KMS-11 (cell line): ENCODE measurements around the gene IL6R.

Experiments
- H2AFZ ChIP-seq: fragments of 200-600 bp; sonication (generic); 2 replicates; pipeline ENCODE4 v1.6.1; 2016; ENCODE audit warnings: antibody characterized with exemption, mixed run types, low read depth
- H3K27ac ChIP-seq: fragments of 200-600 bp; sonication (generic); 2 replicates; pipeline ENCODE4 v1.6.1; 2016; ENCODE audit warnings: mild to moderate bottlenecking, mixed run types
- H3K27me3 ChIP-seq: fragments of 200-600 bp; sonication (generic); 2 replicates; pipeline ENCODE4 v1.6.1; 2017; ENCODE audit warnings: mild to moderate bottlenecking, low read depth, mixed run types, moderate library complexity; ENCODE audit not compliant: insufficient read depth
- H3K36me3 ChIP-seq: fragments of 200-600 bp; sonication (generic); 2 replicates; pipeline ENCODE4 v1.6.1; 2017; ENCODE audit warnings: mild to moderate bottlenecking, mixed run types; ENCODE audit not compliant: insufficient read depth
- H3K4me1 ChIP-seq: fragments of 200-600 bp; sonication (generic); 2 replicates; pipeline ENCODE4 v1.6.1; 2016; ENCODE audit warnings: mild to moderate bottlenecking, low read depth, mixed run types; ENCODE audit not compliant: poor library complexity, severe bottlenecking
- H3K4me2 ChIP-seq: fragments of 200-600 bp; sonication (generic); 2 replicates; pipeline ENCODE4 v1.7.0; 2016; ENCODE audit warnings: mild to moderate bottlenecking, mixed run types
- H3K4me3 ChIP-seq: fragments of 200-600 bp; sonication (generic); IDR thresholded peaks from 2 replicates; pipeline ENCODE4 v1.6.1; 2017; ENCODE audit warnings: low read depth, low read length, mixed read lengths; ENCODE audit not compliant: insufficient read depth
- H3K79me2 ChIP-seq: fragments of 200-600 bp; sonication (generic); 2 replicates; pipeline ENCODE4 v1.6.1; 2016; ENCODE audit warnings: low read depth, mixed run types; ENCODE audit not compliant: insufficient read depth
- H3K9ac ChIP-seq: fragments of 200-600 bp; sonication (generic); 2 replicates; pipeline ENCODE4 v1.6.1; 2016; ENCODE audit warnings: mild to moderate bottlenecking, mixed run types
- H4K20me1 ChIP-seq: fragments of 200-600 bp; sonication (generic); 2 replicates; pipeline ENCODE4 v1.6.1; 2016; ENCODE audit warnings: mild to moderate bottlenecking, mixed run types; ENCODE audit not compliant: insufficient read depth
- CTCF ChIP-seq: fragments of 200-600 bp; sonication (generic); conservative IDR thresholded peaks from 2 replicates; pipeline ENCODE4 v1.6.1; 2017; ENCODE audit warnings: low read depth, mild to moderate bottlenecking, antibody characterized with exemption, low read length, moderate library complexity, mixed read lengths

Gene IL6R

GRCh38 chr1:154466921-154467417 is 61.8 kb downstream of the IL6R start:
- H3K27ac ChIP-seq, result peak overlapping the region; percentile 24; the same call in 1 of the 2 replicates
- H2AFZ ChIP-seq, result no peak overlapping the region
- H3K36me3 ChIP-seq, result no peaks in the 10 kb centered on the region
- peak; percentile 42; the same call in 1 of the 2 replicates for TF ChIP-seq CTCF
- peaks cover 31% of the 10 kb centered on the region; the same call in 1 of the 2 replicates for H3K27me3 ChIP-seq
- no peaks in the 10 kb centered on the region for H4K20me1 ChIP-seq
- no peak overlapping the region; the same call in 1 of the 2 replicates for H3K9ac ChIP-seq
- peak overlapping the region; percentile 46 for H3K4me2 ChIP-seq
- H3K4me3 ChIP-seq, result no peak overlapping the region
- H3K4me1 ChIP-seq, result peaks cover 65% of the 10 kb centered on the region
- H3K79me2 ChIP-seq, result no peaks in the 10 kb centered on the region

GRCh38 chr1:154467434-154468102 is 62.4 kb downstream of the IL6R start:
- H3K4me2 ChIP-seq, result peak overlapping the region; percentile 46
- H2AFZ ChIP-seq, result no peak overlapping the region
- H3K4me3 ChIP-seq, result no peak overlapping the region
- no peaks in the 10 kb centered on the region for H4K20me1 ChIP-seq
- peaks cover 31% of the 10 kb centered on the region; the same call in 1 of the 2 replicates for H3K27me3 ChIP-seq
- no peak for TF ChIP-seq CTCF
- H3K4me1 ChIP-seq, result peaks cover 64% of the 10 kb centered on the region
- H3K79me2 ChIP-seq, result no peaks in the 10 kb centered on the region
- no peaks in the 10 kb centered on the region for H3K36me3 ChIP-seq
- no peak overlapping the region; the same call in 1 of the 2 replicates for H3K9ac ChIP-seq
- peak overlapping the region; percentile 24; the same call in 1 of the 2 replicates for H3K27ac ChIP-seq

GRCh38 chr1:154468535-154469250 is 63.5 kb downstream of the IL6R start:
- H3K4me1 ChIP-seq, result peaks cover 53% of the 10 kb centered on the region
- no peak overlapping the region for H3K27ac ChIP-seq
- peak overlapping the region; percentile 46; the same call in 1 of the 2 replicates for H3K4me2 ChIP-seq
- no peak overlapping the region for H3K4me3 ChIP-seq
- no peak overlapping the region for H2AFZ ChIP-seq
- no peaks in the 10 kb centered on the region for H3K36me3 ChIP-seq
- peaks cover 28% of the 10 kb centered on the region; the same call in 1 of the 2 replicates for H3K27me3 ChIP-seq
- H3K9ac ChIP-seq, result no peak overlapping the region
- no peak for TF ChIP-seq CTCF
- no peaks in the 10 kb centered on the region for H4K20me1 ChIP-seq
- no peaks in the 10 kb centered on the region for H3K79me2 ChIP-seq

- H2AFZ ChIP-seq, result no peak overlapping the region
- no peak for TF ChIP-seq CTCF
- H3K9ac ChIP-seq, result no peak overlapping the region
- H3K79me2 ChIP-seq, result no peaks in the 10 kb centered on the region
- H3K4me1 ChIP-seq, result peaks cover 43% of the 10 kb centered on the region
- no peak overlapping the region for H3K4me3 ChIP-seq
- H3K4me2 ChIP-seq, result no peak overlapping the region
- H3K27me3 ChIP-seq, result peaks cover 28% of the 10 kb centered on the region; the same call in 1 of the 2 replicates
- no peaks in the 10 kb centered on the region for H4K20me1 ChIP-seq
- H3K36me3 ChIP-seq, result no peaks in the 10 kb centered on the region
- no peak overlapping the region for H3K27ac ChIP-seq
These were observed 64.9 kb downstream of the IL6R start for GRCh38 chr1:154469844-154470560.
